Myocyte (in vitro differentiated cells): Measurements from ENCODE around the gene USP30. TPM values are rescaled to one million over a fixed set of nuclear protein-coding genes. Genes with fewer than 3 reads are reported as not detected.

Experiments
- DNase-seq: peaks from one replicate; pipeline ENCODE4 v3.0.0-alpha.2; 2012; ENCODE audit warnings: low read depth
- total RNA-seq: library from RNA; depleted of rRNA; stranded (reverse); fragments of >200 nt; gene quantifications from 2 replicates; pipeline ENCODE4 v1.2.3, GENCODE V29; 2014

USP30 gene
- total RNA-seq, 1 donor from 2014 or later = 16.2 TPM

DNA sequence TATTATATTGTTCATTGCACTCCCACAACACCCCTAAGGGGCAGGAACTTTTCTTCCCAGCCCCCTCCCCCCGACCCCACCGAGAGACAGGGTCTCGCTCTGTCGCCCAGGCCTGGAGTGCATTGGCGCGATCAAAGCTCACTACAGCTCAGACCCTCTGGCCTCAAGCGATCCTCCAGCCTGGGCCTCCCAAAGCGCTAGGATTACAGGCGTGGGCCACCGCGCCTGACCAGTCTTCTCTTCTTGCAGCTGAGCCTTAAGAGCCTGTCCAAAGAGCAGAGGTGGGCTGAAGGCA lies 44.7 kb downstream of the USP30 start:
- no peak for DNase-seq

DNA sequence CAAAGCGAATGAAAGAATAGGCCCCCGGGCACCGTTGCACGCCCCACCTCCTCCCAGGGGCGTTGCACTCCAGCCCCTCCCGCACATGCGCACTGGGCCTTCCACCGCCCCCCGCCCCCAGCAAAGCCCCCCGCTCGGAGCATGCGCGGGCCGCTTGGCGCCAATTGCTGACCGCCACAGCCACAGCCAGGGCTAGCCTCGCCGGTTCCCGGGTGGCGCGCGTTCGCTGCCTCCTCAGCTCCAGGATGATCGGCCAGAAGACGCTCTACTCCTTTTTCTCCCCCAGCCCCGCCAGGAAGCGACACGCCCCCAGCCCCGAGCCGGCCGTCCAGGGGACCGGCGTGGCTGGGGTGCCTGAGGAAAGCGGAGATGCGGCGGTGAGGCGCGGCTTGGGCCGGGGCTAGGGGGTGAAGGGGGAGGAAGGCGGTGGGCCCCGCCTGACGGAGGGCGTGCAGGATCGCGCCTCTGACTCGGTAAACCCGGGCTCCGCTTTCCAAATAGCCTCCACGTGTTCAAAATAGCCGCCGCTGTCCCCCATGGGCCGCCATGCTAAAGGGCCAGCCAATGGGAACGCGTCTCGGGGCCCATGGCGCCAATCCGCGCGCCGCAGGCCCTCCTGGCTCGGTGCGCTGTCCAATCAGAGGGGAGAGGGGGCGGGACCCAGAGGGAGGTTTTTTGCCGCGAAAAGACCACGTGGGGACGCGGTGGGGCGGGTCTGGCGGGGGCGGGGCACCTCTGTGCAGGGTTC lies 45.2 kb downstream of the USP30 start, which contains the start of gene UNG:
Gene UNG (plus strand): TSS at position 163 of the 748 bp plus-strand sequence. CDS start 83 bp downstream, at position 246.
- DNase-seq = peak; percentile 97

DNA sequence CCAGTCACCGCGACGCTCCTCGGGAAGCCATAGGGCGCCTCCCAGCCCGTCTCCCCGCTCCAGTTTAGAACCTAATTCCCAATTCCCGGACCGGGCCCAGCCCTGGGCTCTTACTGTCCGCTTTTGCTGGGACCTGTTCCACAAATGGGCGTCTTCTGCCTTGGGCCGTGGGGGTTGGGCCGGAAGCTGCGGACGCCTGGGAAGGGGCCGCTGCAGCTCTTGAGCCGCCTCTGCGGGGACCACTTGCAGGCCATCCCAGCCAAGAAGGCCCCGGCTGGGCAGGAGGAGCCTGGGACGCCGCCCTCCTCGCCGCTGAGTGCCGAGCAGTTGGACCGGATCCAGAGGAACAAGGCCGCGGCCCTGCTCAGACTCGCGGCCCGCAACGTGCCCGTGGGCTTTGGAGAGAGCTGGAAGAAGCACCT lies 45.8 kb downstream of the USP30 start:
- peak; percentile 75 for DNase-seq

- DNase-seq = no peak
These were observed 46.3 kb downstream of the USP30 start for GRCh38 chr12:109098651-109099050.

GRCh38 chr12:109099431-109100020 lies 47.1 kb downstream of the USP30 start:
- DNase-seq = no peak

DNA sequence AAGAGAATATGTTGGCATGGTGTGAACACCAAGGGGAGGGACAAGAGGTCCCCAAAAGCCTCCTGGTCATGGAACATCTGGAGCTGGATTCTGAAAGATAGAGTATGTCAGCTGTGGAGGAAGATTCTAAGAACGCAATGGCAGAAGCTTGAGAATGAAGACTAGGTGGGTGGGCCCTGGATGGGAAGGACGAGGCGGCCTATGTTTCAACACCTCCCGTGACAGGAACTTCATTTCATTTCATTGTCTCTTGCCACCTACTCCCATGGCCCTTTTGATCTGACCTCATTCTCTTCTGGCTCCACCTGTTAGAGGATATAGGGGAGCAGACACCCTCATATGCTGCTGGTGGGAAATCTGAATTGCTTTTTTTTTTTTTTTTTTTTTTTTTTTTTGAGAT lies 48.4 kb downstream of the USP30 start:
- no peak for DNase-seq

DNA sequence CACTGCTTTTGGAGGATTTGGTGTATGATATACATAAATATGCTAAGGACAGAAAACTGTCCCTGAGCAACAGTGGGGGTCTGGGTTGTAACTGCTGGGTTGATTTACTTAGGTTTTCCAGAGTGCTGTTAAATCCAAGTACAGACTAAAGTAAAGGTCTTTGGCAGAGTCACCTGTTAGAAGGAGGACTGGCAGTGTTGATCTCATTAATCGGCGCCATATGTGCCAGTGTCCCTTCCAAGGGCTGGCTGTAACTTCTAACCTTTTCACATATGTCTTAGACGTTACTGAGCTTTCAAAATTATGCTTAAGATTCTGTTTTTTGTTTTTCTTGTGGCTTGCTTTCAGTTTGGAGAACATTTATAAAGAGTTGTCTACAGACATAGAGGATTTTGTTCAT lies 50.1 kb downstream of the USP30 start:
- DNase-seq = no peak

DNA sequence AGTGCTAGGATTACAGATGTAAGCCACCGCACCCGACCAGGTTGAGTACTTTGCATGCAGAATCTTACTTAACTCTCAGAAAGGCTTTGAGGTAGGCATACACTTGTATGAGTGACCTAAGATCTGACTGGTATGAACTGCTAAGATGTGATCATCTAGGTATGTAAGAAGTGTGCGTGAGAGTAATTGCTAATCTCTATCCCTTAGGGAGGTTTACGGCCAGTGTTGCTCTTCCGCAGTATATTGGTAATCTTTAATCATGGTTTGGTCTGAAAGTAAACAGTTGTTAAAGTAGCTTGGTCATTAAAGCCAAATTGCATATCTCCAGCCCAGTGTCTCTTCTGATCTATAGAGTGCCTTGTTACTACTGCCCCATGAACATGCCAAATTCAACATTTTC lies 52.8 kb downstream of the USP30 start:
- DNase-seq = no peak

GRCh38 chr12:109109746-109110350 lies 57.5 kb downstream of the USP30 start:
- peak; percentile 70 for DNase-seq

- DNase-seq = peak; percentile 60
These were observed 58.7 kb downstream of the USP30 start for GRCh38 chr12:109110988-109111495.

DNA sequence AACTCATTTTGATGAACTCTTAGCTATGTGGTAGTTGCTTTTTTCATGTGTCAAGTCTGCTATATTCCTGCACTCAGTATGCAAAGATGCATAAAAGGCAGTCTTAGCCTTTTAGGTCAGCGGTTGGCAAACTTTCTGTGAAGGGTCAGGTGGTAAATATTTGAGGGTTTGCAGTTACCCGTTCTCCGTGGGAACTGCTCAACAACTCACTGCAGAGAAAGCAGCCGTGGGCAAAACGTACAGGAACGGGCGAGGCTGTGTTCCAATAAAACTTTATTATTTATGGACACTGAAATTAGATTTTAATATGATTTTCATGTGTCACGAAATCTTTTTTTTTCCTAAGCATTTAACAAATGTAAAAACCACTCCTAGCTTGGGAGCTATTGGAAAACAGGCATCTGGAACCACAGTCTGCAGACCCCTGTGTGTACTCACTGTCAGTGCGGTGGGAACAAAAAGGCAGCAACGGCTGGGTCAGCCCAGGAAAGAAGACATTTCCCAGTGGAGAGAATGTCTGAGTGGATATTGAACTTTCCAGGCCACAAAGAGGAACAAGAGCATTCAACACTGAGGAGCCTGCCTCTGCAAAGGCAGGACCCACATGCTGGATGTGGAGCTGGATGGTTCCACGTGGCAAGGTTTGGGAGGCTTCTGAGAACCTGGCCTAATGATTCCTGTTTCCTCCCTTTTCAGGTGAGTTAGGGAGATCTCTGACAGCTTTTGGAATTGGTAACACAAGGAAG lies 60.5 kb downstream of the USP30 start:
- DNase-seq = no peak

GRCh38 chr12:109113661-109114321 lies 61.4 kb downstream of the USP30 start:
- no peak for DNase-seq

- DNase-seq = no peak
These were observed 62.3 kb downstream of the USP30 start for GRCh38 chr12:109114644-109115043.

DNA sequence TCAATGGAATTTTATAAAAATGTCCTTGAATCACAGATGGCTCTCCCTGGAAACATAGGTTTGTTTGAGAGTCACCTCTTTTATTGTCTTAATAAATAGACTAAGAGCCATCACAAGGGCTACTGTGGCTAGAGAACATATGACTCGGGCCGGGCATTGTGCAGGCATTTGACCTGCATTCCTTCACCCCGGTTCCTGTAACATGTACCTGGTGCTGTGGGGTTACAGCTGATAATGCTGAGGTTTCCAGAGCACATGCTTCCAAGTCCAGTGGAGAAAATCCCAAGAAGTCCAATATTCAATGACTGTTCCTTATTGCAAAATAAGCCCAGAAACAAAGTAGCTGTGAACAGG lies 63.0 kb downstream of the USP30 start:
- DNase-seq = no peak

DNA sequence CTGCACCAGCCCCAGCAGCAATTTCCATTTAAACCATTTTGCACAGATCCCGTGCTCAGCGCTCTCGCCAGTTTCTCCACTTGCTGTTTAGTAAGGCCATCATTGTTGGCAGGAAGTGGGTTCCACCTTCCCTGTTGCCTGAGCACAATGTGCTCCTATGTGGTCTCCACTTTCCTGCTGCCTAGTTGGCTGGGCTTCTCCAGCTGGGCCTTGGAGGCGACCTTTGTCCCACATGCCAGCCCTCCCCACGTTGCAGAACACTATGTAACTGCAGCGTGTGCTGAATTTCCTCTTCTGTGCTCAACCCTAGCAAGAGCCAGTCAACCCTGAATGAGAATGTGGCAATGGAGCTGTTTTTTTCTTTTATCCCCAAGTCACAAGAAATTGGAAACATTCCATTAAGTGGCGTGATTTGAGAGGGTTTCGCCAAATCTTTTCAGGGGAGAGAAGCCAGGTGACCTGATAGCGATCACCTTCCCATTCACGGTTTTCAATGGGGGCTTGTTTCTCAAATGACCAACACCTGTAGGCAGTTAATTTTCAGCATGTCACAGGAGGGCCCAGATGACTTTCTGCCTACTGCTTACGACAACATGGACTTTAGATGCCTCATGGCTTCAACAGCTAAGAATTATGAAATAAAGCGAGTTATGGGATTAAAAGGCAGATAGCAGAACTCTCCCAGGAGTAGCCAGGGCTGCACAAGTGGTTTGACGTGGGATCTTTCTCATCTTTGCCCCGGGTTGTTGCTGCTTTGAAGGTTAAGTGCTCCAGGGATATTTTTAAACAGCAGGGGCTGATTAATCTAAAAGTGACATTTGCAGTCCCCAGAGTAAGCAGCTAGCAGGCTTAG lies 63.6 kb downstream of the USP30 start, which contains the start of gene ACACB:
Gene ACACB (plus strand): TSS at position 830 of the 853 bp plus-strand sequence. CDS start 22,819 bp downstream, outside the sequence.
- no peak for DNase-seq

DNA sequence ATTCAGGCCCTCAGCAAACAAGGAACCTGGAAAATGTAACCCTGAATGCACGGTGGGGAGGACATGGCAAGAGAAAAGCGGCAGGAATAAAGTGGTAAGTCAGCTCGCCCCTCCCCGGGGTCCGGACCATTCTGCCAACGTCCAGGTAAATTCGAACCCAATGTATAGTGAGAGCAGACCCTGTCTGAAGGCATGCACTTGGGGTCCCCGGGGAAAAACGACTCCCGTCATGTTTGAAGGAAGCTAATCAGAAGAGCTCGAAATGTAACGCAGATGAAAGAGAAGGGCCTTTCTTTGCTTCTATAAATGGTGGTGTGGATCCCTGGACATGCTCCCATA lies 64.2 kb downstream of the USP30 start:
- DNase-seq = no peak

GRCh38 chr12:109120095-109120494 lies 67.7 kb downstream of the USP30 start:
- no peak for DNase-seq

GRCh38 chr12:109120557-109120956 lies 68.2 kb downstream of the USP30 start:
- no peak for DNase-seq

DNA sequence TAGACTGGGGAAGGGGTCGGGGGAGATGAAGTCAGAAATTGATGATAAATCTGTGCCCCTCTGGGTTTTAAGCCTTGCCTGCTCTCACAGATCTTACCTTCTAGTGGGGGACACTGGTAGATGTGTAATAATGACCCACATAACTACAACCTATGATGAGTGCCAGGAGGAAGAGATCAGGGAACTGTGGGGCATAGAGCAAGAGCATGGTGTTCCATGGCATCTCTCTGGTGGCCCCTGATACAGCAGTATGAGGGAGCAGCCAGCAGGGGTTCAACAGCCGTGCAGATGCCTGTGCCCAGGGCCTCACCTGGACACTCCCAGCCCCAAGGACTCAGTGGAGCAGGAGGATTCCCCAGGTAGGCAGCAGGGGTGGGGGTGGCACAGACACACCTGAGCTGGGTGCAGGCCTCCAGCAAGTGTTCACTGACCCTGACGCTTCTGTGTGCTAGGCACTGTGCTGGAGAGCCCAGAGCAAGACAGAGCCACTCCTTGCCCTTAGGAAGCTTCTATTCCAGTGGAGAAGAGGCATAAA lies 69.0 kb downstream of the USP30 start:
- DNase-seq = no peak
